ENCODE data around the gene ATP1B1. TPM values are rescaled to one million over a fixed set of nuclear protein-coding genes. Genes with fewer than 3 reads are reported as not detected.

ATP1B1 gene
- total and polyA plus RNA-seq, 9 of the 15 experiments (the other 6 are each of a cell fraction or from before 2014, with no cell fraction given) = 0.76 to 3.0 (median 1.7) TPM

DNA sequence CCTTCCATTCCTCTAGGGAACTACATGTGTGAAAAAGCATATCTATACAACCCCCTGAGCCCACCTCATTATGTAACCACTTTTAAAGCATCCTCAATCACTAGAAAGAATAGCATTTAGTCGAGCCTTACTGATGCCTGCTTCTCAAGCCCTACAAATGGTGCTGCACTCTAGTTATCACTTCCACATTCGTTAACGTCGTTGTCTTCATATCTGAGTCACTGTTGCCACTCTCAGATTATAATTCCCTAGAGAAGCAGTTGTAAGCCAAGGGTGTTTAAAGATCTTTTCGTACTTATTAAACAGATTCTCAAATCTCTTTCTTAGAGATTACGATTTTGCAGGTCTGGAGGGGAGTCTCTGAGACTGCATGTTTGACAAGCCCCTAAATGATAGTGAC, 16.5 kb downstream of the ATP1B1 start:
- no peak overlapping the region for H3K4me2 ChIP-seq (ENCODE audit: insufficient read depth, low read length)
- no peak overlapping the region for H3K4me3 ChIP-seq
- no peaks in the 10 kb centered on the region for H3K9me3 ChIP-seq (replicated peaks; ENCODE audit: control insufficient read depth, insufficient read depth, low read depth, low read length)
- H3K9me1 ChIP-seq (ENCODE audit: control insufficient read depth, insufficient read depth, low read length) = no peaks in the 10 kb centered on the region
- ChIA-PET POLR2A (no interaction called here), CTCF (ENCODE audit: low intra/inter-chr PET ratio) (no interaction called here)
- TF ChIP-seq C11orf30 (IDR thresholded peaks at IDR 0.05; ENCODE audit: low read depth) (no peak), ZNF41 (CRISPR knock-in tag; conservative IDR thresholded peaks at IDR 0.05) (no peak), NR4A1 (CRISPR knock-in tag; IDR thresholded peaks at IDR 0.05) (no peak), NR4A1 (tag; IDR thresholded peaks at IDR 0.05) (no peak), RAD21 (CRISPR knock-in tag; conservative IDR thresholded peaks at IDR 0.05 in 1 of 2, IDR thresholded peaks at IDR 0.05 in 1 of 2) (no peak), STAT6 (CRISPR knock-in tag; IDR thresholded peaks at IDR 0.05) (no peak), CLOCK (CRISPR knock-in tag; IDR thresholded peaks at IDR 0.05; ENCODE audit: borderline replicate concordance) (no peak), KLF13 (tag; IDR thresholded peaks at IDR 0.05; ENCODE audit: borderline replicate concordance, low read depth) (no peak), GATAD2B (IDR thresholded peaks at IDR 0.05; ENCODE audit: borderline replicate concordance) (no peak), HMG20A (CRISPR knock-in tag; conservative IDR thresholded peaks at IDR 0.05) (no peak), EP400 (IDR thresholded peaks at IDR 0.05) (no peak)
- TF ChIP-seq, protein P1, sequence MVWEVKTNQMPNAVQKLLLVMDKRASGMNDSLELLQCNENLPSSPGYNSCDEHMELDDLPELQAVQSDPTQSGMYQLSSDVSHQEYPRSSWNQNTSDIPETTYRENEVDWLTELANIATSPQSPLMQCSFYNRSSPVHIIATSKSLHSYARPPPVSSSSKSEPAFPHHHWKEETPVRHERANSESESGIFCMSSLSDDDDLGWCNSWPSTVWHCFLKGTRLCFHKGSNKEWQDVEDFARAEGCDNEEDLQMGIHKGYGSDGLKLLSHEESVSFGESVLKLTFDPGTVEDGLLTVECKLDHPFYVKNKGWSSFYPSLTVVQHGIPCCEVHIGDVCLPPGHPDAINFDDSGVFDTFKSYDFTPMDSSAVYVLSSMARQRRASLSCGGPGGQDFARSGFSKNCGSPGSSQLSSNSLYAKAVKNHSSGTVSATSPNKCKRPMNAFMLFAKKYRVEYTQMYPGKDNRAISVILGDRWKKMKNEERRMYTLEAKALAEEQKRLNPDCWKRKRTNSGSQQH (CRISPR knock-in tag; IDR thresholded peaks at IDR 0.05) = no peak
- ATAC-seq (no peak), DNase-seq (ENCODE audit: extremely low read depth in 1 of 4, low spot score in 3 of 4) (no peak), FAIRE-seq (no peak)
- no peaks in the 10 kb centered on the region; a peak in 1 of 5 replicates for H3K4me1 ChIP-seq (replicated peaks in 1 of 2; ENCODE audit: control insufficient read depth in 2 of 2, insufficient read depth in 2 of 2, low read length in 2 of 2)
- WGBS (ENCODE audit: insufficient coverage, low coverage, missing lambda C conversion rate) = 4% methylated on average over 6 of the region's 6 CpGs
- in situ Hi-C loops (cut with MboI) (no loop called here), intact Hi-C loops (cut with micrococcal nuclease) (no loop called here)
- no peak overlapping the region for H3K9ac ChIP-seq (ENCODE audit: insufficient read depth in 1 of 2, low read depth in 2 of 2, low read length in 2 of 2)
- no peak overlapping the region for H3K27ac ChIP-seq (ENCODE audit: extremely low read depth, low read depth, low read length)
- H3K79me2 ChIP-seq (ENCODE audit: control insufficient read depth, insufficient read depth, low read length) = no peaks in the 10 kb centered on the region
- H4K20me1 ChIP-seq (replicated peaks; ENCODE audit: control insufficient read depth, insufficient read depth, low read length) = no peaks in the 10 kb centered on the region
- H3K27me3 ChIP-seq (ENCODE audit: control insufficient read depth in 2 of 2, insufficient read depth in 2 of 2, low read length in 2 of 2) = no peaks in the 10 kb centered on the region
- BruUV-seq (replicated peaks) = no TSS peak
- H2AFZ ChIP-seq (ENCODE audit: low read depth, low read length) = no peak overlapping the region
- H3K36me3 ChIP-seq (ENCODE audit: control insufficient read depth, insufficient read depth, low read length) = no peaks in the 10 kb centered on the region
